Measurements from ENCODE around the gene TMEM86B. TPM values are rescaled to one million over a fixed set of nuclear protein-coding genes. Genes with fewer than 3 reads are reported as not detected.
A peak's percentile ranks its signal among the peaks of the same experiment; 100 is the strongest.

Gene TMEM86B
- total and polyA plus RNA-seq, 2 experiments from 2014 or later: 1.1 to 3.2 TPM

- no peaks in the 10 kb centered on the region; the same call in 2 of the 3 replicates for H3K36me3 Mint-ChIP-seq (ENCODE audit: low read depth)
- ATAC-seq (no peak), DNase-seq (ENCODE audit: low spot score) (no peak)
- Histone ChIP-seq H2AFZ (no peak overlapping the region), H3K4me1 (ENCODE audit: insufficient read depth) (peaks cover 19% of the 10 kb centered on the region), H3K79me2 (replicated peaks; ENCODE audit: insufficient read depth) (peaks cover 92% of the 10 kb centered on the region), H3K36me3 (ENCODE audit: insufficient read depth) (no peaks in the 10 kb centered on the region), H3K4me3 (no peak overlapping the region), H3K27me3 (ENCODE audit: insufficient read depth) (no peaks in the 10 kb centered on the region), H3K9me2 (ENCODE audit: insufficient read depth) (no peaks in the 10 kb centered on the region), H3F3A (replicated peaks; ENCODE audit: low read depth) (0 out of 2 replicates have a peak, but pooled peaks cover 2% of the 10 kb centered on the region), H4K20me1 (replicated peaks; ENCODE audit: insufficient read depth) (peaks cover 35% of the 10 kb centered on the region), H3K4me2 (no peak overlapping the region), H3K27ac (ENCODE audit: low read depth) (0 out of 2 replicates have a peak overlapping the region, but pooled peaks have one; percentile 50)
- H3K27ac Mint-ChIP-seq: peak overlapping the region; percentile 88
- TF ChIP-seq CREB1 (CRISPR knock-in tag; IDR thresholded peaks at IDR 0.05; ENCODE audit: low read depth) (no peak), EZH2 (IDR thresholded peaks at IDR 0.05; ENCODE audit: low read depth, unreplicated experiment) (no peak), CTCF (conservative IDR thresholded peaks at IDR 0.05; ENCODE audit: low read depth in 2 of 2) (no peak), POLR2AphosphoS5 (IDR thresholded peaks at IDR 0.05; ENCODE audit: low read depth) (no peak), ZNF114 (CRISPR knock-in tag; IDR thresholded peaks at IDR 0.05) (no peak), NANOG (IDR thresholded peaks at IDR 0.05; ENCODE audit: borderline replicate concordance) (no peak), REST (IDR thresholded peaks at IDR 0.05; ENCODE audit: unreplicated experiment) (no peak), ZNF462 (CRISPR knock-in tag; IDR thresholded peaks at IDR 0.05) (no peak), EZH2phosphoT487 (IDR thresholded peaks at IDR 0.05; ENCODE audit: unreplicated experiment) (no peak), ETS1 (IDR thresholded peaks at IDR 0.05) (no peak), ZNF331 (CRISPR knock-in tag; IDR thresholded peaks at IDR 0.05; ENCODE audit: low read depth) (no peak), JUNB (IDR thresholded peaks at IDR 0.05; ENCODE audit: unreplicated experiment) (no peak)
- peaks cover 14% of the 10 kb centered on the region for H3K27me3 Mint-ChIP-seq (ENCODE audit: insufficient read depth, low read depth, poor library complexity)
- peaks cover 40% of the 10 kb centered on the region for H3K4me1 Mint-ChIP-seq
- no peaks in the 10 kb centered on the region for H3K9me3 Mint-ChIP-seq
- no peak overlapping the region for H3K4me3 Mint-ChIP-seq
These were observed 22.9 kb upstream of the TMEM86B start for GRCh38 chr19:55251341-55252081.

Data from GM23338 (cell line).